DND-41 (cell line): ENCODE results near the gene CEP290.

Experiments
- ATAC-seq: fragments of 200-7000 bp; cut with Tn5 transposase; 3 replicates; pipeline ENCODE4 v1.9.1; 2021; ENCODE audit warnings: low read depth; ENCODE audit not compliant: insufficient read depth
- DNase-seq: peaks from one replicate; pipeline ENCODE4 v3.0.0-alpha.2; 2020
- H2AFZ ChIP-seq: 2 replicates; pipeline ENCODE4 v1.6.0; 2012; ENCODE audit warnings: low read depth, low read length
- H3K27ac ChIP-seq: 2 replicates; pipeline ENCODE4 v1.5.1; 2012; ENCODE audit warnings: low read length, inconsistent platforms
- H3K27me3 ChIP-seq: fragments of 200-600 bp; sonication (generic); 2 replicates; pipeline ENCODE4 v1.6.0; 2012; ENCODE audit warnings: low read length, mild to moderate bottlenecking, inconsistent platforms; ENCODE audit not compliant: insufficient read depth, poor library complexity
- H3K36me3 ChIP-seq: 2 replicates; pipeline ENCODE4 v1.5.1; 2012; ENCODE audit warnings: low read length, inconsistent platforms; ENCODE audit not compliant: insufficient read depth
- H3K4me1 ChIP-seq: 2 replicates; pipeline ENCODE4 v1.5.1; 2012; ENCODE audit warnings: mild to moderate bottlenecking, low read length; ENCODE audit not compliant: insufficient read depth
- H3K4me2 ChIP-seq: 2 replicates; pipeline ENCODE4 v1.6.0; 2012; ENCODE audit warnings: mild to moderate bottlenecking, moderate library complexity, low read length, inconsistent platforms; ENCODE audit not compliant: insufficient read depth
- H3K4me3 ChIP-seq, 2 experiments: fragments of 200-600 bp in 1 of 2; shearing (Covaris generic) in 1 of 2; 2 replicates each; pipeline ENCODE4 v1.5.1; 2012 to 2016; ENCODE audit warnings: inconsistent platforms in 2 of 2, low read length in 2 of 2, mild to moderate bottlenecking in 2 of 2, low read depth in 1 of 2, moderate library complexity in 1 of 2
- H3K79me2 ChIP-seq: 2 replicates; pipeline ENCODE4 v1.6.0; 2012; ENCODE audit warnings: low read length, inconsistent platforms; ENCODE audit not compliant: insufficient read depth
- H3K9ac ChIP-seq: 2 replicates; pipeline ENCODE4 v1.6.0; 2012; ENCODE audit warnings: low read depth, mild to moderate bottlenecking, inconsistent platforms, low read length, moderate library complexity
- H3K9me3 ChIP-seq: 2 replicates; pipeline ENCODE4 v1.5.1; 2012; ENCODE audit warnings: low read length, moderate library complexity, mild to moderate bottlenecking, inconsistent platforms; ENCODE audit not compliant: insufficient read depth, severe bottlenecking
- H4K20me1 ChIP-seq: 2 replicates; pipeline ENCODE4 v1.6.0; 2012; ENCODE audit warnings: low read length; ENCODE audit not compliant: insufficient read depth
- EZH2 ChIP-seq: IDR thresholded peaks from 3 replicates; pipeline ENCODE4 v1.6.1; 2012; ENCODE audit warnings: borderline replicate concordance, low read depth, mild to moderate bottlenecking, moderate library complexity, low read length, inconsistent platforms; ENCODE audit not compliant: severe bottlenecking
- TF ChIP-seq, protein P1 (sequence below): IDR thresholded peaks from 2 replicates; pipeline ENCODE4 v1.5.1; 2012; ENCODE audit warnings: borderline replicate concordance, low read length, moderate library complexity, mild to moderate bottlenecking; ENCODE audit not compliant: poor library complexity, severe bottlenecking; ENCODE audit errors: extremely low read depth

Gene CEP290

GRCh38 chr12:88132392-88132791 is 9.5 kb downstream of the CEP290 start:
- no peaks in the 10 kb centered on the region for H3K27me3 ChIP-seq
- no peaks in the 10 kb centered on the region for H3K9me3 ChIP-seq
- H2AFZ ChIP-seq, result no peak overlapping the region
- no peak for ATAC-seq
- H3K9ac ChIP-seq, result no peak overlapping the region
- no peak overlapping the region for H3K4me3 ChIP-seq
- no peak overlapping the region for H3K4me2 ChIP-seq
- peaks cover 45% of the 10 kb centered on the region for H3K36me3 ChIP-seq
- no peak for DNase-seq
- H4K20me1 ChIP-seq, result no peaks in the 10 kb centered on the region
- no peak overlapping the region for H3K27ac ChIP-seq
- no peaks in the 10 kb centered on the region for H3K79me2 ChIP-seq
- no peak for TF ChIP-seq EZH2
- TF ChIP-seq, protein P1, sequence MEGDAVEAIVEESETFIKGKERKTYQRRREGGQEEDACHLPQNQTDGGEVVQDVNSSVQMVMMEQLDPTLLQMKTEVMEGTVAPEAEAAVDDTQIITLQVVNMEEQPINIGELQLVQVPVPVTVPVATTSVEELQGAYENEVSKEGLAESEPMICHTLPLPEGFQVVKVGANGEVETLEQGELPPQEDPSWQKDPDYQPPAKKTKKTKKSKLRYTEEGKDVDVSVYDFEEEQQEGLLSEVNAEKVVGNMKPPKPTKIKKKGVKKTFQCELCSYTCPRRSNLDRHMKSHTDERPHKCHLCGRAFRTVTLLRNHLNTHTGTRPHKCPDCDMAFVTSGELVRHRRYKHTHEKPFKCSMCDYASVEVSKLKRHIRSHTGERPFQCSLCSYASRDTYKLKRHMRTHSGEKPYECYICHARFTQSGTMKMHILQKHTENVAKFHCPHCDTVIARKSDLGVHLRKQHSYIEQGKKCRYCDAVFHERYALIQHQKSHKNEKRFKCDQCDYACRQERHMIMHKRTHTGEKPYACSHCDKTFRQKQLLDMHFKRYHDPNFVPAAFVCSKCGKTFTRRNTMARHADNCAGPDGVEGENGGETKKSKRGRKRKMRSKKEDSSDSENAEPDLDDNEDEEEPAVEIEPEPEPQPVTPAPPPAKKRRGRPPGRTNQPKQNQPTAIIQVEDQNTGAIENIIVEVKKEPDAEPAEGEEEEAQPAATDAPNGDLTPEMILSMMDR, result no peak
- 0 out of 2 replicates have a peak, but pooled peaks cover 3% of the 10 kb centered on the region for H3K4me1 ChIP-seq

DNA sequence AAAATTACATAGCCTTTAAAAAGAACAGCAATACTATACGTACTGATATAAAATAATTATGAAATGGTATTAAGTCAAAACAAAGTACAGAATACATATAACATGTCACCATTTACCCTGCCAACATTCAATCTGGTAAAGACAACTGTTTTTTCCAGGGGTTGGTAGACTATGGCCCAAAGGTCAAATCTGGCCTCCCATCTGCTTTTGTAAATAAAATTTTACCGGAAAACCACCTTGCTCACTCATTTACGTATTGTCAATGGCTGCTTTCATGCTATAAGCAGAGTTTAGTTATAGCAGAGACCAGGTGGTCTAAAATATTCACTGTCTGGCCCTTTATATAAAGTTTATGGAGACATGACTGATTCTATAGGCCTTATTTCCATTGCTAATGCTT is 14.0 kb downstream of the CEP290 start:
- H3K9ac ChIP-seq, result no peak overlapping the region
- no peaks in the 10 kb centered on the region for H3K27me3 ChIP-seq
- no peaks in the 10 kb centered on the region for H3K9me3 ChIP-seq
- H3K4me2 ChIP-seq, result no peak overlapping the region
- no peak for ATAC-seq
- H4K20me1 ChIP-seq, result no peaks in the 10 kb centered on the region
- no peak overlapping the region for H2AFZ ChIP-seq
- no peaks in the 10 kb centered on the region for H3K4me1 ChIP-seq
- H3K79me2 ChIP-seq, result no peaks in the 10 kb centered on the region
- no peak overlapping the region for H3K27ac ChIP-seq
- peaks cover 46% of the 10 kb centered on the region; the same call in 1 of the 2 replicates for H3K36me3 ChIP-seq
- no peak overlapping the region for H3K4me3 ChIP-seq
- no peak for TF ChIP-seq EZH2
- TF ChIP-seq, protein P1, result no peak
- DNase-seq, result no peak

GRCh38 chr12:88127099-88127498 is 14.8 kb downstream of the CEP290 start:
- Histone ChIP-seq H2AFZ (no peak overlapping the region), H3K27me3 (no peaks in the 10 kb centered on the region), H3K4me1 (no peaks in the 10 kb centered on the region), H3K9me3 (no peaks in the 10 kb centered on the region), H3K4me3 (no peak overlapping the region), H3K9ac (no peak overlapping the region), H3K4me2 (no peak overlapping the region), H3K36me3 (peaks cover 50% of the 10 kb centered on the region; the same call in 1 of the 2 replicates), H4K20me1 (no peaks in the 10 kb centered on the region), H3K27ac (no peak overlapping the region), H3K79me2 (no peaks in the 10 kb centered on the region)
- ATAC-seq (no peak), DNase-seq (no peak)
- TF ChIP-seq EZH2, result no peak
- TF ChIP-seq, protein P1, result no peak

DNA sequence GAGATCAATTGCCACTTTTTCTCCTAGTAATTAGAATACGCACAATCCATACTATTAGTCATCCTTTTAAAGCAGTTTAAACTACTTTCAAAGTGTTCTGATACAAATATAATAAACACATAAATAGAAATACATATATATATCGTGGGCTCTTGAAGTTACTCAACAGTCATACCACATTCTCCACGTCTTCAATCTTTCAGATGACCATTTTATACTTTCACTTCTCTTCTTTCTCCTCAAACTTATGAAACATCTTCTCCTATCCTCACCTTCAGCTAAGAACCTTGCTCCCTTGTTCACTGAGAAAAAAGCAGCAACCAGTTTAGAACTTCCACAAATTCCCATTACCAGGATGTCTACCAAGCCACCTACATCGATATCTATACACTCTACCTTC is 19.2 kb downstream of the CEP290 start:
- ATAC-seq, result no peak
- H3K4me2 ChIP-seq, result no peak overlapping the region
- H3K27ac ChIP-seq, result no peak overlapping the region
- H2AFZ ChIP-seq, result no peak overlapping the region
- no peak overlapping the region for H3K9ac ChIP-seq
- no peaks in the 10 kb centered on the region for H3K9me3 ChIP-seq
- H3K4me1 ChIP-seq, result no peaks in the 10 kb centered on the region
- no peak for DNase-seq
- H4K20me1 ChIP-seq, result no peaks in the 10 kb centered on the region
- H3K79me2 ChIP-seq, result no peaks in the 10 kb centered on the region
- H3K36me3 ChIP-seq, result peaks cover 67% of the 10 kb centered on the region; the same call in 1 of the 2 replicates
- H3K4me3 ChIP-seq, result no peak overlapping the region
- no peaks in the 10 kb centered on the region for H3K27me3 ChIP-seq
- no peak for TF ChIP-seq EZH2
- TF ChIP-seq, protein P1, result no peak
